DOHH2 (cell line): Measurements from ENCODE around the gene RBM28.

Source experiments
- EZH2phosphoT487 ChIP-seq: fragments of 200-600 bp; sonication (generic); IDR thresholded peaks from 2 replicates; pipeline ENCODE4 v1.6.1; 2017; ENCODE audit warnings: borderline replicate concordance, mild to moderate bottlenecking, antibody characterized with exemption, low read length, moderate library complexity, mixed read lengths
- TF ChIP-seq, protein P1 (sequence below): fragments of 200-600 bp; sonication (generic); IDR thresholded peaks from one replicate; pipeline ENCODE4 v1.5.1; 2014; ENCODE audit warnings: antibody characterized with exemption, mild to moderate bottlenecking, low read depth, low read length; ENCODE audit not compliant: poor library complexity, severe bottlenecking

DNA sequence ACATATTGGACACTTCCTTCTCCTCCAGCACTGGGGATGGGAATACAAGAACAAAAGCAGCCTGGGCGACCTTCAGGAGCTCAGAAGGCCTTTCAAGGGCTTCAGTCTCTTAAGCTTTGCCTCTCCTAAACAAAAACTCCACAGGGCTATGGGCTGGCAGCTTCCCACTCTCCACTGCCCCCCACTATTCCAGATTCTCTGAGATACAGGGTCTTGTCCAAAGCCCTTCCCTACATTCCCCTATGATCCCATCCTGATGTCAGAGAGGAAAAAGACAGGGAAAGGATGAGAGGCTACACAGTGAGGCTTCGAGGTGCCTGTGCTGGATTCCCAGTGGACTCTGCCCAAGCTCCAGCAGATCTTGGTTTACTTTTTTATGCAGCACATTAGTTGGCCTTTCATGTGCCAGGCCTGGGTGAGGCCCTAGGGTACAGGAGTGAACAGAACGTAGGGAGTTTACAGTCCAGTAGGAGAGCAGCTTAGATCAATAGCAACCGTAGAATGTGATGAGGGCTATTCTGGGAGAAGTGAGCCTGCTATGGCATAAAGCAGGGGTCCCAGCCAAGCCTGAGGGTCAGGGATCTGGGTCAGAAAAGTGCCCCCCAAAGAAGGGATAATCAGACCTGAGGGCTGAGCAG is 69.3 kb downstream of the RBM28 start:
- TF ChIP-seq, protein P1, sequence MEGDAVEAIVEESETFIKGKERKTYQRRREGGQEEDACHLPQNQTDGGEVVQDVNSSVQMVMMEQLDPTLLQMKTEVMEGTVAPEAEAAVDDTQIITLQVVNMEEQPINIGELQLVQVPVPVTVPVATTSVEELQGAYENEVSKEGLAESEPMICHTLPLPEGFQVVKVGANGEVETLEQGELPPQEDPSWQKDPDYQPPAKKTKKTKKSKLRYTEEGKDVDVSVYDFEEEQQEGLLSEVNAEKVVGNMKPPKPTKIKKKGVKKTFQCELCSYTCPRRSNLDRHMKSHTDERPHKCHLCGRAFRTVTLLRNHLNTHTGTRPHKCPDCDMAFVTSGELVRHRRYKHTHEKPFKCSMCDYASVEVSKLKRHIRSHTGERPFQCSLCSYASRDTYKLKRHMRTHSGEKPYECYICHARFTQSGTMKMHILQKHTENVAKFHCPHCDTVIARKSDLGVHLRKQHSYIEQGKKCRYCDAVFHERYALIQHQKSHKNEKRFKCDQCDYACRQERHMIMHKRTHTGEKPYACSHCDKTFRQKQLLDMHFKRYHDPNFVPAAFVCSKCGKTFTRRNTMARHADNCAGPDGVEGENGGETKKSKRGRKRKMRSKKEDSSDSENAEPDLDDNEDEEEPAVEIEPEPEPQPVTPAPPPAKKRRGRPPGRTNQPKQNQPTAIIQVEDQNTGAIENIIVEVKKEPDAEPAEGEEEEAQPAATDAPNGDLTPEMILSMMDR: no peak
- TF ChIP-seq EZH2phosphoT487: no peak
